ENCODE results near the gene TMPRSS11D. TPM values are rescaled to one million over a fixed set of nuclear protein-coding genes. Genes with fewer than 3 reads are reported as not detected.

The TMPRSS11D gene
- total RNA-seq, 1 donor from 2014 or later, result not detected

DNA sequence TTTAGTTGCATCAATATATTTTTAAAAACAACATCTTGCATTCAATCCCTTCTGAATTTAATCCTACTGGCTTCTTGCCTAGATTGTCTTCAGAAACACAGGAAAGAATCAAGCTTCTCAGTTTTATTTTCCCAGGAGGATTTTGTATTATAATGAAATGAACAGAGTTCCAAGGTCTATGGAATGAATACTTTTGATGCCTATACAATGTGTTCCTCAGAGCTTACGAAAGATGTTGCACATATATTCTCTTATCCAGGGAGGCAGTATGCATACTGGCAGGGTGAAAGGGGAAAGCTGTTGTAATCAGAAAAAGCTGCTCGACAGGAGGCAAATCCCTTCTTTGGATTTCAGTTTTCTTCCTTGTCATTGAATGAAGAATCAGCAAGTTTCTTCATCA is 8.8 kb downstream of the TMPRSS11D start:
- TF ChIP-seq, protein P1, sequence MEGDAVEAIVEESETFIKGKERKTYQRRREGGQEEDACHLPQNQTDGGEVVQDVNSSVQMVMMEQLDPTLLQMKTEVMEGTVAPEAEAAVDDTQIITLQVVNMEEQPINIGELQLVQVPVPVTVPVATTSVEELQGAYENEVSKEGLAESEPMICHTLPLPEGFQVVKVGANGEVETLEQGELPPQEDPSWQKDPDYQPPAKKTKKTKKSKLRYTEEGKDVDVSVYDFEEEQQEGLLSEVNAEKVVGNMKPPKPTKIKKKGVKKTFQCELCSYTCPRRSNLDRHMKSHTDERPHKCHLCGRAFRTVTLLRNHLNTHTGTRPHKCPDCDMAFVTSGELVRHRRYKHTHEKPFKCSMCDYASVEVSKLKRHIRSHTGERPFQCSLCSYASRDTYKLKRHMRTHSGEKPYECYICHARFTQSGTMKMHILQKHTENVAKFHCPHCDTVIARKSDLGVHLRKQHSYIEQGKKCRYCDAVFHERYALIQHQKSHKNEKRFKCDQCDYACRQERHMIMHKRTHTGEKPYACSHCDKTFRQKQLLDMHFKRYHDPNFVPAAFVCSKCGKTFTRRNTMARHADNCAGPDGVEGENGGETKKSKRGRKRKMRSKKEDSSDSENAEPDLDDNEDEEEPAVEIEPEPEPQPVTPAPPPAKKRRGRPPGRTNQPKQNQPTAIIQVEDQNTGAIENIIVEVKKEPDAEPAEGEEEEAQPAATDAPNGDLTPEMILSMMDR (IDR thresholded peaks at IDR 0.05; ENCODE audit: unreplicated experiment), result no peak
- Mint-ChIP-seq H3K36me3 (ENCODE audit: insufficient read depth) (no peaks in the 10 kb centered on the region), H3K4me3 (ENCODE audit: low read depth) (no peak overlapping the region), H3K27me3 (no peaks in the 10 kb centered on the region), H3K9me3 (ENCODE audit: low read depth) (peaks cover 3% of the 10 kb centered on the region), H3K27ac (no peak overlapping the region), H3K4me1 (ENCODE audit: low read depth) (no peaks in the 10 kb centered on the region)
- DNase-seq (ENCODE audit: low spot score, unreplicated experiment), result no peak

DNA sequence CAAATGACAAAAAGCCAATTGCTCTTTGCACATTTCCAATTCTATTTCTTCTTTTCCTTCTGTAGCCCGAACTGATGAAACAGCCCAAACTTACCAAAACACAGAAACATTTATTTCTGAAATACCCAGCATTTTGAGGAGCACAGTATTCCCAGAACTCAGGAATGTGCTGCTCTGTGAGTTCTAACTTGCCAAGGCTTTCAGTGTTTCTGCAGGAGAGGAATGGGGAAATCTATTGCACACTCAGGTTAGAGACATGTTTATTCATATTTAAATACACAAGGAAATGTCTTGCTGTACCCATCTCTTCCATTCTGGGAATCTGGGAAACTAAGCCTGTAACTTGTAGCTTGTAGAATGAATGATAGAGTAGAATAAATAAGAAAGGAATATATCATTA is 10.7 kb downstream of the TMPRSS11D start:
- Mint-ChIP-seq H3K36me3 (ENCODE audit: insufficient read depth) (no peaks in the 10 kb centered on the region), H3K4me3 (ENCODE audit: low read depth) (no peak overlapping the region), H3K27ac (no peak overlapping the region), H3K27me3 (no peaks in the 10 kb centered on the region), H3K9me3 (ENCODE audit: low read depth) (no peaks in the 10 kb centered on the region), H3K4me1 (ENCODE audit: low read depth) (no peaks in the 10 kb centered on the region)
- no peak for DNase-seq (ENCODE audit: low spot score, unreplicated experiment)
- TF ChIP-seq, protein P1 (IDR thresholded peaks at IDR 0.05; ENCODE audit: unreplicated experiment), result no peak

DNA sequence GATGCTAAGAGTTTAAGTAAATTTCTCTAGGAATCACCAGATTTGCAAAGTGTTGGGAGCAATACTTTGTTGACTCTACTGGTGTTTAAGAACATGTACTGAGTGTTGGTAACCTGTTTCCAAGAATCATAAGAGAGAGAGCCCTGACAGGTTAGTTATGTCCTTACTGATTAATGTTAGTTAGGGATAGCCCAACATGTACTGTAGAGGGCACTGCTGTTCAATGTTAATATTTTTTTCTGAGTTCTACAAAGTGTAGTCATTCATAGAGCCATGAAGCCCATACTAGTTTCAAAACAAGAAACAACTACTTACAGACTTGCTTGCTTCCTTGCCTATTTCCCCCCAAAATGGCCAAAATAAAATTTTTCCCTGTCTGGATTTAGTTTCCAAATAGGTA is 11.9 kb downstream of the TMPRSS11D start:
- Mint-ChIP-seq H3K9me3 (ENCODE audit: low read depth) (peaks cover 6% of the 10 kb centered on the region), H3K4me3 (ENCODE audit: low read depth) (no peak overlapping the region), H3K4me1 (ENCODE audit: low read depth) (no peaks in the 10 kb centered on the region), H3K27me3 (no peaks in the 10 kb centered on the region), H3K27ac (no peak overlapping the region), H3K36me3 (ENCODE audit: insufficient read depth) (no peaks in the 10 kb centered on the region)
- TF ChIP-seq, protein P1 (IDR thresholded peaks at IDR 0.05; ENCODE audit: unreplicated experiment), result peak; percentile 50
- DNase-seq (ENCODE audit: low spot score, unreplicated experiment), result no peak

DNA sequence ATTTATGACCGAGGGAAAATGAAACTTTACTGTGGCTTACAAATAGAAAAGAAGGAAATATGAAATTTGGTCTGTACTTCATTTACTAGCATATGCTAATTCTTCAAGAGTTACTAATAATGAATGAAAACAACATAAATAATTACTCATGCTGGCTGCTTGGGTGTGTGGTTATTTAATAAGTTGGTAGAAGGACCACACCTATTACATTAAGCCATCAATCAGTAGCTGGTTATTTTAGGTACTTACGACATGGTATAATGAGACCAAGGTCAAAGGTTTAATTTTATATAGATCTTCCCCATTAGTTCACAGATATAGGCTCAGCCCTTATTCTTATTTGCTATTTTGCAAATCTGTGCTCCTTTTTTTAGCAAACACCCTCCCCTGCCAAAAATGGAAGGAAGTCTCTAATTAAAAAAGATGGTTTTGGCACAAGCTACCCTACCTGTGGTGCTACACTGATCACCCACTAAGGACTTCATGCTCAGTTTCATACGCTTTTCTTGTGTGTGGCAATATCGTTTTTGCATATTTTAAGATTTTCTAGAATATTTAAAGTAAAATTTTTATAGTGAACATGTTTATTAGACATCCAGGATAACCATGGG is 14.1 kb downstream of the TMPRSS11D start:
- H3K4me1 Mint-ChIP-seq (ENCODE audit: low read depth), result no peaks in the 10 kb centered on the region
- no peak overlapping the region for H3K4me3 Mint-ChIP-seq (ENCODE audit: low read depth)
- H3K9me3 Mint-ChIP-seq (ENCODE audit: low read depth), result peaks cover 15% of the 10 kb centered on the region
- DNase-seq (ENCODE audit: low spot score, unreplicated experiment), result no peak
- H3K27me3 Mint-ChIP-seq, result no peaks in the 10 kb centered on the region
- no peak overlapping the region for H3K27ac Mint-ChIP-seq
- TF ChIP-seq, protein P1 (IDR thresholded peaks at IDR 0.05; ENCODE audit: unreplicated experiment), result no peak
- H3K36me3 Mint-ChIP-seq (ENCODE audit: insufficient read depth), result no peaks in the 10 kb centered on the region

DNA sequence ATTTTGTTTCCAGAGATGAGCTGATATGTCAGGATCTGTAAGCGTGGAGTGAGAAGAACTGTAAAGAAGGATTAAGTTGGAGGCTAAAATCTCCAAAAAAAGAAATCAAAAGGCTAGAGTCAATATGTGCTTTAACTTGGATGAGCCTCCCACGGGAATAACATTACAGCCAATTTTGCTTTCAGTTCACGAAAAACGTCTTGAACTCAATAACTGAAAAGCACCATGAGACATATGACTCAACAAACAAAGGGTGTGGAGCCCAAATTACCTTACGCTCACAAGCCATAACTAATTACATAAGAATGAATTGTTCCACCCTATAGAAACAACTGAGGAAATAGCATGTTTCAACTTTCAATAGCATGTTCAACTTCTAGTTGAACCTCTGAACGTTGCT is 22.3 kb downstream of the TMPRSS11D start:
- no peak overlapping the region for H3K27ac Mint-ChIP-seq
- no peaks in the 10 kb centered on the region for H3K4me1 Mint-ChIP-seq (ENCODE audit: low read depth)
- H3K27me3 Mint-ChIP-seq, result no peaks in the 10 kb centered on the region
- H3K4me3 Mint-ChIP-seq (ENCODE audit: low read depth), result no peak overlapping the region
- no peak for DNase-seq (ENCODE audit: low spot score, unreplicated experiment)
- H3K36me3 Mint-ChIP-seq (ENCODE audit: insufficient read depth), result no peaks in the 10 kb centered on the region
- peaks cover 8% of the 10 kb centered on the region for H3K9me3 Mint-ChIP-seq (ENCODE audit: low read depth)
- TF ChIP-seq, protein P1 (IDR thresholded peaks at IDR 0.05; ENCODE audit: unreplicated experiment), result no peak
